HG03575 (cell line): ENCODE data around the gene ATG4B.
"Not testable (repeated sequence)": the region's sequence is repeated elsewhere in the genome, so short reads cannot be mapped to it uniquely, and the experiment has no call there.

Experiments
- ATAC-seq: cut with Tn5 transposase; IDR thresholded peaks from one replicate; pipeline ENCODE4 v1.9.1; 2021; ENCODE audit not compliant: unreplicated experiment, insufficient number of reproducible peaks, low FRiP score; ENCODE audit errors: extremely low read depth

The ATG4B gene

GRCh38 chr2:241637018-241637794 is at the start of gene ATG4B, which contains the start of gene THAP4:
Gene ATG4B, plus strand, starts transcription at chr2:241637693. Its CDS starts 22 bp downstream, at chr2:241637715.
Gene THAP4, minus strand, starts transcription at chr2:241637158. Its CDS starts 141 bp downstream, at chr2:241637017.
- no peak for ATAC-seq

GRCh38 chr2:241589863-241590262 is 47.6 kb upstream of the ATG4B start:
- ATAC-seq = not testable (repeated sequence)

- ATAC-seq = not testable (repeated sequence)
These were observed 46.7 kb upstream of the ATG4B start for GRCh38 chr2:241590496-241591455.

DNA sequence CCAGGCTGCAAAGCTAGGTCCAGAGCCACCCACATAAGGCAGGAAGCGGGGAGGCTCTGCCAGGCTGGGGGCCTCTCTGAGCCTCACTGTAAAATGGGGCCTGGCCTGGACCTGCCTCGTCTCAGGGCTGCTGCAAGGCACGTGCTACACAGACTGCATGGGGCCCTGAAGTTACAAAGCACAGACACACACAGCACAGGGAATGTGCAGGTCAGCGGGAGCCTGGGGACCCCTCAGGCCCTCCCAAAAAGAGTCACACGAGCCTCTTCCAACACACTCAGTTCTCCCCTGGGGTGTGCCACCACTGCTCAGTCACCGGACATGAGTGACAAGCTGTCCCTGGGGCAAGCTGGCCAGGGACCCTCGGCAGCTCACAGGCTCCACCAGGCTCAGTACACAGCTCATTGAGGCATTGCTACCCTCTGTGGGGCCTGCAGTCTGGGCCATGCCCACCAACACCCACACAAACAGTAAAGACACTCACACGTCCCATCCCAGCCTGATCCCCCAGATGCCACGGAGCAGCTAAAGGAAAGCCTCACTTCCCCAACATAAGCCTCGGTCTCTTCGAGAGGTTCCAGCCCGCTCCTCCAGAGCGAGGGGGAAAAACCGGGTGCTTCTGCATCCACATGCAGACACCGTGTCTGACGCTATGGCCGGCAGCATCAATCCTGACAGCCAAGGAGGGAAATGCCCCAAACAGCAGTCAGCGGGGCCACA is 45.2 kb upstream of the ATG4B start:
- no peak for ATAC-seq

- no peak for ATAC-seq
These were observed 44.2 kb upstream of the ATG4B start for GRCh38 chr2:241593271-241593670.

DNA sequence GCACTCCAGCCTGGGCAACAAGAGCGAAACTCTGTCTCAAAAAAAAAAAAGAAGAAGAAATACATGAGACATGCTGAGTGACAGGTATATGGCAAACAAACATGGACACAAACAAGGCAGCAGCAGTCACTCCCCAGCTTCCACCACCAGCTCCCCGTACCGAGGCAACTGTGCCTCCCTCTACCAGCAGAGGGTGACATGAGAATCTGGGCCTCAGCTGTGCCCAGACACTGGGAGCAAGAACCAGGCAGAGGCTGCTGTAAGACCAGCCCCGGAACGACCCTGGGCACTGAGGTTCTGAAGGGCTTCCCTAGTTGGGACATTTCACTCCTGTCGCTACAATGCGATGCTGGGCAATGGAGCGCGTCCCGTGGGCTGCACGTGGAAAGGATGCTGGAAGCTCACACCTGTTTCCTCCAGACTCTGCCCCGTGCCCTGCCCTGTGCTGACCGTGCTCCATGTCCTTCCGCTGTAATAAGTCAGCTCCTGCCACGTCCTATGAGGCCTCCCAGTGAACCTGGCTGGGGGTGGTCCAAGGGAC is 41.8 kb upstream of the ATG4B start:
- no peak for ATAC-seq

GRCh38 chr2:241597561-241597960 is 39.9 kb upstream of the ATG4B start:
- ATAC-seq = no peak

DNA sequence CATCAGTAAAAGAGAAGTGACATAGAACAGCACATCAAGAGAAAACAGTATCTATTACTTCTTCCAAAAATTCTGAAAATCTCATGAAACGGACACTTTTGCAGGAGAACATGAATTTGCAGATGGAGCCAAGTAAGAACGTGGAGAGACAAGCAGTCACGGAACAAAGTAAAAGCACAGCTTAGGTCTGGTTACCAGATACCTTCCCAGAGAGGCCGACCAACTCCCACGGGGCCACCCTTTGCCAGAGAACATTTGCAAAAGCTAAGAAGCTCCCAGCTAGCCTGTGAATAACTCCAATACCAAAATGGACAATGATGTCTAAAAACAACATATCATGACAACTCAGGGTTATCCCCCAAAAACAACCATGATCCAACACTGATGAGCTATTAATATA is 39.4 kb upstream of the ATG4B start:
- no peak for ATAC-seq

GRCh38 chr2:241598487-241598886 is 39.0 kb upstream of the ATG4B start:
- ATAC-seq = no peak

GRCh38 chr2:241599615-241600014 is 37.9 kb upstream of the ATG4B start:
- ATAC-seq = no peak

DNA sequence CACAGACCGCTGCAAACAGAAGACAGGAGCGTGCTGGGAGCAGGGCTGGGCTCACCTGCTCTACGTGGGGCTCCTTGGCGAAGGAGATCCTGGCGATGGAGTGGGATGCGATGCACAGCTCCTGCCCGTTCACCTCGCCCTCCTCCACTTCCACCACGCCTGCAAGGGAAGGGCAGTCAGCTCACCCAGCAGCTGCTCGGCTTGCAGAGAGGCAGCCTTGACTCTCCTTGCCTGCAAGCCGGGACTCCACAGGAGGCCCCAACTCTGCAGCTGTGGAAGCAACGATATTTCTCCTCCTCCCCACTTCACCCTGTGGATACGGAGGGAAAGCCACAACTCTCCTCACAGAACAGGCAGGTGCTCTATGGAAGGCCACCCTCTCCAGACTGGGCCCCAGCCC is 35.7 kb upstream of the ATG4B start:
- no peak for ATAC-seq

GRCh38 chr2:241602720-241603119 is 34.8 kb upstream of the ATG4B start:
- ATAC-seq = no peak

GRCh38 chr2:241603686-241604085 is 33.8 kb upstream of the ATG4B start:
- no peak for ATAC-seq

- no peak for ATAC-seq
These were observed 31.3 kb upstream of the ATG4B start for GRCh38 chr2:241606186-241606585.

- no peak for ATAC-seq
These were observed 30.2 kb upstream of the ATG4B start for GRCh38 chr2:241607162-241607885.

- no peak for ATAC-seq
These were observed 28.6 kb upstream of the ATG4B start for GRCh38 chr2:241608881-241609280.

GRCh38 chr2:241609859-241610793 is 27.4 kb upstream of the ATG4B start:
- no peak for ATAC-seq
